ENCODE measurements around the gene SDF2.

DNA sequence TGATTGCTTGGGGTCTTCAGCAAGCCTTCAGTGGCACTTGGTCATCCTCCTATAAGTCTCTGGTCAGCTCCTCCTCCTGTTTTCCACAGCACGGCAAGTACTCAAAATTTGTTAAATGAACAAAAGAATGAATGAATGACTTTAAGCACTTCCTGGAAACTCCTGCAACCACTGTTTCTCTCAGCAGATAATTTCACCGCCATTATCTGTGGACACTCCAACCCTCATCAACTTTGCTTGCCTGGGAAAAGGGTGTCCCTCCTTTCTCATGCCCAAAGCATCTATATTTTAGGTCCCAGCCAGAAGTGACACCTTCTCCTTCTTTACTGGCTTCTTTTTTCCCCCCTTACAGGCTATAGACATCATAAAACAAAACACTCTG lies 45.6 kb upstream of the SDF2 start:
- TF ChIP-seq POLR2A (IDR thresholded peaks at IDR 0.05) = no peak
- TF ChIP-seq, protein P1, sequence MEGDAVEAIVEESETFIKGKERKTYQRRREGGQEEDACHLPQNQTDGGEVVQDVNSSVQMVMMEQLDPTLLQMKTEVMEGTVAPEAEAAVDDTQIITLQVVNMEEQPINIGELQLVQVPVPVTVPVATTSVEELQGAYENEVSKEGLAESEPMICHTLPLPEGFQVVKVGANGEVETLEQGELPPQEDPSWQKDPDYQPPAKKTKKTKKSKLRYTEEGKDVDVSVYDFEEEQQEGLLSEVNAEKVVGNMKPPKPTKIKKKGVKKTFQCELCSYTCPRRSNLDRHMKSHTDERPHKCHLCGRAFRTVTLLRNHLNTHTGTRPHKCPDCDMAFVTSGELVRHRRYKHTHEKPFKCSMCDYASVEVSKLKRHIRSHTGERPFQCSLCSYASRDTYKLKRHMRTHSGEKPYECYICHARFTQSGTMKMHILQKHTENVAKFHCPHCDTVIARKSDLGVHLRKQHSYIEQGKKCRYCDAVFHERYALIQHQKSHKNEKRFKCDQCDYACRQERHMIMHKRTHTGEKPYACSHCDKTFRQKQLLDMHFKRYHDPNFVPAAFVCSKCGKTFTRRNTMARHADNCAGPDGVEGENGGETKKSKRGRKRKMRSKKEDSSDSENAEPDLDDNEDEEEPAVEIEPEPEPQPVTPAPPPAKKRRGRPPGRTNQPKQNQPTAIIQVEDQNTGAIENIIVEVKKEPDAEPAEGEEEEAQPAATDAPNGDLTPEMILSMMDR (IDR thresholded peaks at IDR 0.05) = no peak

Data from esophagus squamous epithelium (tissue), 4 donors.